Stomach (tissue), 9 donors: ENCODE measurements around the gene IL4R. TPM values are rescaled to one million over a fixed set of nuclear protein-coding genes. Genes with fewer than 3 reads are reported as not detected.

Source experiments
- DNase-seq, 2 donors: peaks; one replicate each; pipeline versions ENCODE4 v3.0.0 to v3.0.0-alpha.2; 2013 to 2019
- H3K27ac ChIP-seq, 5 donors: fragments of 200-600 bp in 4 of 5; sonication (generic) in 4 of 5; one replicate each; pipeline ENCODE4 v1.5.1; 2013 to 2019; ENCODE audit warnings: mild to moderate bottlenecking in 1 of 5, moderate library complexity in 1 of 5
- H3K27me3 ChIP-seq, 3 donors: fragments of 200-600 bp; sonication (generic); one replicate each; pipeline ENCODE4 v1.5.1; 2017 to 2019; ENCODE audit warnings: mixed run types in 1 of 3
- H3K36me3 ChIP-seq, 4 donors: fragments of 200-600 bp; sonication (generic); 1 replicate in 3 of 4; 2 replicates in 1 of 4; pipeline ENCODE4 v1.5.1; 2016 to 2019
- H3K4me1 ChIP-seq, 4 donors: fragments of 200-600 bp; sonication (generic); one replicate each; pipeline ENCODE4 v1.5.1; 2016 to 2019
- H3K4me3 ChIP-seq, 4 donors: fragments of 200-600 bp; sonication (generic) in 3 of 4; one replicate each; pipeline ENCODE4 v1.5.1; 2016 to 2019; ENCODE audit warnings: mild to moderate bottlenecking in 1 of 4
- H3K9me3 ChIP-seq, 4 donors: fragments of 200-600 bp; sonication (generic); one replicate each; pipeline ENCODE4 v1.5.1; 2016 to 2019
- CTCF ChIP-seq, 7 experiments: fragments of 450-650 bp in 4 of 7; fragments of 200-600 bp in 3 of 7; sonication (generic) in 3 of 7; IDR thresholded peaks; one replicate each; pipeline ENCODE4 v1.5.1; 2016 to 2019; ENCODE audit warnings: antibody characterized with exemption in 7 of 7, control low read depth in 2 of 7, mild to moderate bottlenecking in 1 of 7
- EP300 ChIP-seq: sonication (generic); formaldehyde crosslinking; IDR thresholded peaks from one replicate; pipeline ENCODE4 v1.6.1; 2017; ENCODE audit warnings: antibody characterized with exemption
- POLR2A ChIP-seq, 4 donors: fragments of 450-650 bp; IDR thresholded peaks; one replicate each; pipeline ENCODE4 v1.6.1; 2016; ENCODE audit warnings: antibody characterized with exemption in 4 of 4, control low read depth in 2 of 4, mild to moderate bottlenecking in 1 of 4, moderate library complexity in 1 of 4
- POLR2AphosphoS5 ChIP-seq, 3 donors: sonication (generic); formaldehyde crosslinking; IDR thresholded peaks; one replicate each; pipeline ENCODE4 v1.6.1; 2016; ENCODE audit warnings: antibody characterized with exemption in 3 of 3
- WGBS, 5 donors: extraction: QIAGEN DNeasy Blood & Tissue Kit in 3 of 5; methylation state at CpG; one replicate each; pipeline versions ENCODE4 v1.1.5 to v1.1.7; 2013 to 2018; 5-methylcytosine and 5-hydroxymethylcytosine counted together
- intact Hi-C: fragments of 100-400 bp; cut with DNase I; formaldehyde crosslinking; loops from one replicate; pipeline ENCODE4 v1.15.1; 2023; ENCODE audit warnings: low total_unique reads
- polyA plus RNA-seq, 3 donors: library from polyadenylated mRNA; stranded (reverse); fragments of 200-250 nt; gene quantifications; one replicate each; pipeline ENCODE4 v1.2.3, GENCODE V29; 2013
- total RNA-seq, 5 donors: library from RNA; depleted of rRNA; stranded (reverse); fragments of >200 nt; gene quantifications; one replicate each; pipeline versions ENCODE4 v1.1.0 to v1.2.3, GENCODE V29; 2014 to 2016
- donor health status: healthy with polysubstance abuse.
- donor health status: Bipolar disorder and iron deficiency.
- donor health status: healthy.

IL4R gene
- total and polyA plus RNA-seq, 8 donors, result 17.4 to 120 (median 52.4) TPM

DNA sequence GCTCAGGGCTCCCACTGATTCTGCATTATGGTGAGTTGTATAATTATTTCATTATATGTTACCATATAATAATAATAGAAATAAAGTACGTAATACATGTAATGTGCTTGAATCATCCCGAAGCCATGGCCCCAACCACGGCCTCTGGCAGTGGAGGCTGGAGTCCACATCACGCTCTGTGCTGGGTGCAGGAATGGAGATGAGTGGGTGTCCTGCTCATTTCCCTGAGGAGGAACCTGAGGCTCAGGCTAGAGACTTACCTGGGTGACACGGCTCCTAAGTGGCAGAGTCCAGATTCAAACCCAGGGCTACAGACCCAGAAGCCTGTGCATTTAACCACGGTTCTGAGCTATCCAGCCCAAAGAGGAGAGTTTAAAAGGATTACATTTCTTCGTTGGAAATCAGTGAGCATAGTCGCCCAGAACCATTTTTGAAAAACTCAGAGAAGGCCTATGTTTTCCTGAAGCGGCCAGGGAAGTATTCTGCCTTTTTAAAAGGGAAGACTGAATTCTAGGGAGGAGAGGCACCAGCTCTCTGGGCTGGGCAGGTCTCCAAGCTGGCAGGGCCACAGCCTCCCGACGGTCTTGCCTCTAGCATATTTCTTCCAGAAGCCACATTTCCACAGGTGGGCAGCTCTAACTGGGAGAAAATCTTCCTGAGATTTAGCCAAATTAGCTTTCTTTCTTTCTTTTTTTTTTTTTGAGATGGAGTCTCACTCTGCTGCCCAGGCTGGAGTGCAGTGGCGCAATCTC is 6.7 kb downstream of the IL4R start:
- no peak for DNase-seq
- H3K27me3 ChIP-seq, result no peaks in the 10 kb centered on the region
- WGBS, 5 donors, result 64 to 78% (median 76%) methylated on average over 12 of the region's 12 CpGs
- no peak overlapping the region for H3K4me3 ChIP-seq
- no peaks in the 10 kb centered on the region for H3K9me3 ChIP-seq
- intact Hi-C loops, result no loop called here
- peak overlapping the region in 4 of 5 donors; percentile 98 to 100 (median 100) for H3K27ac ChIP-seq
- H3K36me3 ChIP-seq, result peaks cover 0 to 7% (median 0%) of the 10 kb centered on the region in 4 donors
- peaks cover 90 to 100% (median 95%) of the 10 kb centered on the region in 4 donors for H3K4me1 ChIP-seq
- TF ChIP-seq POLR2A (IDR thresholded peaks at IDR 0.05) (no peak), POLR2AphosphoS5 (IDR thresholded peaks at IDR 0.05) (no peak), EP300 (no peak), CTCF (IDR thresholded peaks at IDR 0.05) (no peak)

DNA sequence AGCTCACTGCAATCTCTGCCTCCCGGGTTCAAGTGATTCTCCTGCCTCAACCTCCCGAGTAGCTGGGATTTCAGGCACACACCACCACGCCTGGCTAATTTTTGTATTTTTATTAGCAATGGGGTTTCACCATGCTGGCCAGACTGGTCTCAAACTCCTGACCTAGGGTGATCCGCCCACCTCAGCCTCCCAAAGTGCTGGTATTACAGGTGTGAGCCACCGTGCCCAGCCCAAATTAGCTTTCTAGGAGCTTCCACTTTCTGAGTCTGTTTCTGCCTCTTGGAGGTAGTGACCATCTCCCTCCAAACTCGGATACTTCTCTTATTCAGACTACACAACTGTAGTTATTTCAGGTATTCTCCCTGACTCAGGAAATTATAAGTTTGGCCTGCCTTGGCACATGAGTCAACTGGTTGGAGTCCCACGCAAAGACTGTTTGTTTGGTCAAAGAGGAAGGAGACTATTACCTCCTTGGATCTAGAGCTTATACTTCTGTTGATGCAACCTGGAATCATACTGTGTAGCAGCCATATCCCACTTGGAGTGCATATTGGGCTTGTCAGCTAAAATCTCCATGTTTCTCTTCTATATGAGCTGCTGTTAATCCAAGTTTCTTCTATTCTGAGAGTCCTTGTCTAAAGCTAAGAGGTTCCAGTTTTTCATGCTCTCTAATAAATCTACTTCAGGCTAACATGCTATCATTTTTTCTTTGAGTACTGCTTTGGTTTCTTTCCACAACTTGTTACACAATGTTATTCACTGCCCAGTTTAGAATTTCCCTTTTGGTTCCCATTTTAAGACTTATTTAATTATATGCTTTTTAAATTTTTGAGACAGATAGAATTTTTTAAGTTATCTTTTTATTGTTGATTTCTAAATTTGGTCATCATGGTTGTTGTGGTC is 7.5 kb downstream of the IL4R start:
- peaks cover 90 to 100% (median 95%) of the 10 kb centered on the region in 4 donors for H3K4me1 ChIP-seq
- WGBS, 5 donors, result 80 to 89% (median 83%) methylated on average over 7 of the region's 7 CpGs
- no peak for DNase-seq

GRCh38 chr16:27322858-27323780 is 9.3 kb downstream of the IL4R start:
- H3K27me3 ChIP-seq, result no peaks in the 10 kb centered on the region
- peaks cover 0 to 7% (median 0%) of the 10 kb centered on the region in 4 donors for H3K36me3 ChIP-seq
- H3K4me3 ChIP-seq, result no peak overlapping the region
- peak overlapping the region; percentile 70 to 100 (median 100) for H3K27ac ChIP-seq
- DNase-seq, result peak; percentile 75 to 84
- H3K9me3 ChIP-seq, result no peaks in the 10 kb centered on the region
- intact Hi-C loops, result no loop called here
- H3K4me1 ChIP-seq, result peaks cover 90 to 100% (median 95%) of the 10 kb centered on the region in 4 donors
- 66 to 73% (median 69%) methylated on average over 9 of the region's 9 CpGs for WGBS, 5 donors
- TF ChIP-seq POLR2A (IDR thresholded peaks at IDR 0.05) (no peak), EP300 (no peak), POLR2AphosphoS5 (IDR thresholded peaks at IDR 0.05) (peak in 1 of 3 donors; percentile 77), CTCF (IDR thresholded peaks at IDR 0.05) (no peak)

More for the DNA sequence above, 7.5 kb downstream of the IL4R start:
- Histone ChIP-seq H3K36me3 (peaks cover 0 to 7% (median 0%) of the 10 kb centered on the region in 4 donors), H3K27ac (peak overlapping the region in 4 of 5 donors; percentile 98 to 100 (median 100)), H3K4me3 (no peak overlapping the region), H3K9me3 (no peaks in the 10 kb centered on the region), H3K27me3 (no peaks in the 10 kb centered on the region)
- TF ChIP-seq EP300 (no peak), POLR2AphosphoS5 (IDR thresholded peaks at IDR 0.05) (peak in 2 of 3 donors; percentile 19 to 44), CTCF (IDR thresholded peaks at IDR 0.05) (no peak)
- intact Hi-C loops, result no loop called here
